Hematopoietic multipotent progenitor cell treated with erythropoietin and hydrocortisone succinate and interleukin-3 and kit ligand, for 15 days (in vitro differentiated cells): ENCODE results near the gene SULF2.

Experiments
- DNase-seq: peaks from one replicate; pipeline ENCODE4 v3.0.0-alpha.2; 2015; ENCODE audit warnings: low spot score

The SULF2 gene

DNA sequence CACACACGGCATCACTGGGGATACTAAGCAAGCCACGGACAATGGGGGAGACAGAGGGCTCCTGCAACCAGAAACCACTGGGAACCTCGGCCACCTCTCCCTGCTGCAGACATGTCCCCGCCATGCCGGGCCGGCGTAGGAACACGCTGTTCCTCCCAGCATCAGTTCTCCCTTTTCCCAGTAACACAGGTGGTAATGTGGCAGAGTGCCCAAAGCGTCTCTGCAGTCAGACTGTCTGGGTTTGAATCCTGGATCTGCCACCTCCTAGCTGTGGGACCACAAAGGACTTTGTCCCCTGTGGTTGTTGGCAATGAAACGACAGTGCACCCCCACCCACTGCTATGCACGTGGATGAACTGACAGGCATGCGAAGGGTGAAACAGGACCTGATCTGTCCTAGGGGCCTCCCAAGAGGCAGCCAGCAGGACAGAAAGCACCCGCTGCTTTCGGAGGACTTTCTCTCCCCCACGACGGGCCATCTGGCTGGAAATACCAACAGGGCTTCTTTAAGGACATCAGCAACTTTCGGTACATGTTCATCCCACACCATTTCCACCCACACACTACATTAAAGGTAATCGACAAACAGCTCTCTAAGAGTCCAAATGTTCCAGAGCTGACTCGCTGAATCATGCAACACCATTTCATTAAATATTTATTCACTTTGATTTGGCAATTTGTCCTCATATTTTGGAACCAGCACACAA lies 74.1 kb downstream of the SULF2 start:
- DNase-seq = no peak

DNA sequence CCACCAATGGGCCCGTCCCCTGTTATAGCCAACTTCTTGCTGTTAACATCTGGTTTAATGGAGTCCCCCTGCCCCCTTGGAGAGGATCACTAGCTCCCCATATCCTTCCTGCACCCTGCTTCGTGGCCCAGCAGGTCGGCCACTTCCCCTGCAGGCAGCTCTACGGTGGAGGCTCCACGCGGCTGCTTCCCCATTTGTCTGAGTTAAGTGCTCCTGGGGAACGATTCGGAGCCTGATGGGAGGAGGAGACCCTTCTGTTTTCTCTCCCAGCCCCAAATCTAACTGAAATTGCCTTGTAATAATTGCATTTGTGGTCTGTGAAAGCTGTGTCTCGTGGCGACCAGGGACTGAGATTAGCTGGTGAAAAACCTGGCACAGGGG lies 74.6 kb downstream of the SULF2 start:
- no peak for DNase-seq

DNA sequence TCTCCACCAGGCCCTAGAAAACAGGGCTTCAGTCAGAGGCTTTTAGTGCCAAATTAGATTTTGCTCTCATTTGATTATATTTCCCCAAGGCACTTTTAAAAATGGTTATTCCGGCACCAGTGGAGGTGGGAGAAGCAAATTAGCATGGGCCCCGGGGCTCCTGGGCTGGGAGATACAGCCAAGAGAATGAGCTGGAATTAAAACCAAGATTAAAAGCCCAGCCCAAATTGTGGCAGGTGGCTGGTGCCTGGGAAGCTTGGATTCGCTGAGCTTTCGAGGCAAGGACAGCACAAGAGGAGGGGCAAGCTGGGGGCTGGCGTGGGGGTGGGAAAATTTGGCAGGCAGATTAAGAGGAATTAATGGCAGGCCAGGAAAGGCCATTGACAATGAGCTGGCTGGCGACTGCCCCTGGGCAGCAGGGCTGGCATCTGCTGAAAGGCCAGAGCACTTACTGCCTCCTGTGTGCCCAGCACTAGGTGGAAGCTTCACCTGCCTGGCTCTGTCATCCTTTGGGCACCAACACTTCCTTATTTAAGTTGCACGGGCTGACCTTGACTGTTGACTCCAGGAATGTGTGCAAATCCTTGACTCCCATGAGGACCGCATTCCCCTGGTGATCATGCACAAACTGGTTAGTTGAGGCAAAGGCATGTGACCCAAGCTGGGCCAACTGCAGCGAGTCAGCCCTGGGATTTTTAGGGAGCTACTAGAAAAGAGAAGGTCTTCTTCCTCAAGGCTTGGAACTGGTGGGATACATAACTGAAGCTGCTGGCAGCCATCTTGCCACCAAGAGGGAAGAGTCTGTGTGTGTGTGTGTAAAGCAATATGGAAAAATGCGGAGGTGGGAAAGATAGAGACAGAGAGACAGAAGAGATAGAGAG lies 76.1 kb downstream of the SULF2 start:
- DNase-seq = no peak

DNA sequence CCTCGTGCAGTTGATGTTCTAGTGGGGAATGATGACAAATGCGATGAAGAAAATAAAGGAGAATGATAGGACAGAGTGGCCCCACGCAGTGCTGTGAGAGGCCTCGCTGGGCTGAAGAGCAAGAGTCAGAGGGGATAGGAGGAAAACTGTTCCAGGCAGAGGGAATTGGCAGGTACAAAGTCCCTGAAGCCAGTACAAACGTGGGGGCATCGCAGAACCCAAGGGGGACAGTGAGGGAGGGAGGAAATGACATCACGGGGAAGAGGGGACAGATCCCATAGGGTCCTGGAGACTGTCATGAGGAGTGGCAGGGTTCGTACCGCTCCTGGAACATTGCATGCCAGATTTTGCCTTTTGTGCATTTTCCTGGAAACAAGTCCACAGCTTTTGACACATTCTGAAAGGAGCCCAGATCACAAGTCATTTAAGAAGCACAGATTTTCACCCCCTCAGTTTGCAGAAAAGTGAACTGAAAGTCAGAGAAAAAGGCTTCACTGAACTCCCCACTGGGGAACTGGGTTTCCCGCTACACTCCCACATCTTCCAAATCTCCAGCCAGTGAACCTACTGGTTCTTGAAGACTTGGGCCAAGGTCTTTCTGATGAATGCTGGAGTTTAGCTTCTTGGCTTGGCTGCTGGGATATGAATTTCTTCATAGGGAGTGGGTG lies 77.0 kb downstream of the SULF2 start:
- DNase-seq = no peak

DNA sequence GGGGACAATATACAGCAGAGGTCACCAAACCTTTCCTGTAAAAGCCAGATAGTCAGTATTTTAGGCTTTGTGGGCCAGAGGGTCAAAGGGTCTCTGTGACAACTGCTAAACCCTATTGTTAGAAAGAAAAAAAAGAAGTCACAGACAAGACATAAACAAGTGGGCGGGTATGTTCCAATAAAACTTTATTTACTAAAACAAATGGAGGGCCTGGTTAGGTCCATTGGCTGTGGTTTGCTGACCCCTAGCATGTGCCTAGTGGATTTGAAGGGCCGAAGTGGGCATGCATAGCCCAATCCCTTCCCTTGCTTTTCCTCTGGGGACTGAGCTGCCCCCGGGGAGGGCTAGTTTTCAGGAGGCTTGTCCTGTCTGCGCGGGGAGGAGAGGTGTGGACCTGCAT lies 78.9 kb downstream of the SULF2 start:
- DNase-seq = no peak

DNA sequence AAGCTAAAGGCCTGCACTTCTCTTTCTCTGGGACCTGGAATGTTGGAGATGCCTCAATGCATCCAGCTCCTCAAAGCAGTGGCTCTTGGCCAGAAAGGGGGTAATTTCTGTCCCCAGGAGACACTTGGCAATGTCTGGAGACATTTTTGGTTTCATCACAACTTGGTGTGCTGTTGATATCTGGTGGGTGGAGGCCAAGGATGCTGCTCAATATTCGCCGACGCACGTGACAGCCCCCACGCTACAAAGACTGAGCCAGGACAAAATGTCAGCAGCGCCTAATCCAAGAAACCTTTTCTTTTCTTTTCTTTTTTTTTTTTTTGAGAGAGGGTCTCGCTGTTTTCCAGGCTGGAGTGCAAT lies 79.8 kb downstream of the SULF2 start:
- DNase-seq = no peak

DNA sequence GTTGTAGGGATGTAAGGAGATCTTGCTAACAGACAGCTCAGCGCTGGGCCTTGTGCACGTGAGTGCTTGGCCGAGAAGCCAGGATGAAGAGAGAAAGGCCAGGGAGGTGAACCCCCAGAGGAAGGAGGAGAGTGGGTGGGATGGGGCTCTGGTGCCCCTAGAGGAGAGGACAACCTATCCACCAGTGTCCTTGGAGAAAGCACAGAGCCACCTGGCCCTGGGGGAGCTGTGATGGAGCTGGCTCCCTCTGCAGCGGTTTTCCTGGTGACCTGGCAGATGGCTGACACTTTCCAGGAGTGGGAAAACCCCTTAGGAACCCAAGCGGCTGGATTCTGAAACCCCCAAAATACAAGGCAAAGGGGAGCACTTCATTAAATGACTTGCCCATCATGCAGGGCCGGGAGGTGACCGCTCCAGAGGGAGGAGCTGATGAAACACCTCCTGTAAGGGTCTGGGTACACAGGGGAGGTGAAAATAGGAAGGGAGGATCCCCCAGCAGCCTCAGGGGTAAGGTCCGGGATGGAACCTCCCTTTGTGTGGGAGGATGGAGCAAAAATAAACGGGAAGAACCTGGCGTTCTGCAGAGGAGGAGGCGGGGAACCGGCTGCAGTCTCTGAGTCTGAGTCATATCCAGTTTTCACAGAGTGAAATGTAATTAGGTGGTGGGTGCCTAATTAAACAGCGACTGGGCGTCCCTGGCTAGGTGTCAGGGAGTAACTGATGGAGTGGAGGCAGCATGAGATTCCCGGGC lies 80.4 kb downstream of the SULF2 start:
- no peak for DNase-seq

DNA sequence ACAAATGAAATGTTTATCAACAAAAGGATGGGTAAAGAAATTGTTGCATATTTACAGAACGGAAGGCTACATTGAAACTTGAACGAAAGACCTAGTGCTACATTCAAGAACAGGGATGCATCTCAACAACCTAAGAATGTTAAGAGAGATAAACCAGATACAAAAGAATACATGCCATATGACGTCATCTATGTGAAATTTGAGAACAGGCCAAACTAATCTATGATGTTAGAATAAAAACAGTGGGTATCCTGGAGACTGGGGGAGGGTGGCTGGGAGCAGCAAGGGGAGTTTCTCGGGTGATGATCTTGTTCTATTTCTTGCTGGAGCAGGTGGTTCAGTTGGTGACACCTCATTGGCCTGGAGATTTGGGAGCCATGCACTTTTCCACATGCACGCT lies 81.5 kb downstream of the SULF2 start:
- DNase-seq = no peak

DNA sequence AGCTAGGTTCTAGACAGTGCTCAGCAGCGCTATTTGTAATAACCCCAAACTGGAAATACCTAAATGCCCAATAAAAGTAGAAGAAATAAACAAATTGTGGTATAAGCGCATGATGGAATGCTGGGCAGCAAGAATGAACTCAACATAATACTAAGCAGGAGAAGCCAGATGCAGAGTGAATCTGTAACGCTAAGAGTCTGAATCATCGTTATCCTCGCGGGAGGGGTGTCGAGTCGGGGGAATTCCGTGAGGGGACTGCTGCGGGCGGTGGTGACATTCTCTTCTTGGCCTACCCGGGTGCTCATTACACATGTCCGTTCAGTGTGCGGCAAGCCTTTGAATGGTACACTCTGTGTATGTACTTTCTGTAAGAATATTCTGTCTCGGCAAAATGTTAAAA lies 83.7 kb downstream of the SULF2 start:
- DNase-seq = no peak

DNA sequence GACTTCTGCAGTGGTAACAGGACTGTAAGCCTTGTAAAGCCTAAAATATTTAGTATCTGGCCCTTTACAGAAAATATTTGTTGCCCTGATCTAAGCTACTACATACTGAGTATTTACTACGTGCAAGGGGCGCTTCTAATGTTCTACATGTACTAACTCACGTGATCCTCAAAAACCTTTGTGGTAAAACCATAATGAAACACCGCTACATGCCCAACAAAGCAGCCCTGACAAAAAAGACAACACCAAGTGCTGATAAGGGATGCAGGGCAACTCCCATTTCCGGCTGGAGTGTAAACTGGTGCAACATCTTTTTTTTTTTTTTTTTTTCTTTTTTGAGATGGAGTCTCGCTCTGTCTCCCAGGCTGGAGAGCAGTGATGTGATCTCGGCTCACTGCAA lies 85.0 kb downstream of the SULF2 start:
- no peak for DNase-seq

DNA sequence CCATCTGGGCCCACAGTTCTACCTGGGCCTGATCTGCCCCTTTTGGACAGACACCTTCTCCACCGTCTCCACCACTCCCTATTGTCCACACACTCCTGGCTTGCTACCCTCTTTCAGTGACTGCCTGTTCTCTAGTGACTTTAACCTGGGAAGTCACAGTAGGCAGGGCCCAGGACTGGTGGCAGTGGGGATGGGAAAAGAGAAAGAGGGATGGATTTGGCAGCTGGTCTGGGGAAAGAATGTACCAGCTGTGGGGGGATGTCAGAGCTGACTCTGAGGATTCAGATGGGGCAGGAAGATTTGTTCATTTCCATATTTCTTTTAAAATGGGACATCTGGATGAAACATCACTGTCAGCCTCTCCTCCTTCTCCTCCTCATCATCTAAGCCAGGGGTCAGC lies 85.5 kb downstream of the SULF2 start:
- DNase-seq = no peak

DNA sequence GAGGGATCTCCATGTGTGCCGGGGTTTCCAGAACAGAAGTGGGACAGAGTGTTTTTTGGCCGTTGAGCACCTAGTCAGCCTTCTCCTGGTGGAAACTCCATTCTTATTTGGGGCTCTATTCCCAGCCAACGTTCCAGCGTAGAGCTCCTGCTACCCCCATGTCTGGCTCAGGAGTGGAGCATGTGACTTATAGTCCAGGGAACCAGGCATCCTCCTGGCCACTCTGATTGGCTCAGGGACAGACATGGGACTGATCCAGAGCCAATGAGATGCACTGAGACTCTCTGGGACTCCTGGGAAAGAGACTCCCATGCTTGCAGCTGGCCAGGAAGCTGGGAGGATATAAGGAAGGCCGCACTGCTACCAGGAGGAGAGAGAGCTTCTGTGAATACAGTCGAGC lies 87.1 kb downstream of the SULF2 start:
- DNase-seq = no peak

DNA sequence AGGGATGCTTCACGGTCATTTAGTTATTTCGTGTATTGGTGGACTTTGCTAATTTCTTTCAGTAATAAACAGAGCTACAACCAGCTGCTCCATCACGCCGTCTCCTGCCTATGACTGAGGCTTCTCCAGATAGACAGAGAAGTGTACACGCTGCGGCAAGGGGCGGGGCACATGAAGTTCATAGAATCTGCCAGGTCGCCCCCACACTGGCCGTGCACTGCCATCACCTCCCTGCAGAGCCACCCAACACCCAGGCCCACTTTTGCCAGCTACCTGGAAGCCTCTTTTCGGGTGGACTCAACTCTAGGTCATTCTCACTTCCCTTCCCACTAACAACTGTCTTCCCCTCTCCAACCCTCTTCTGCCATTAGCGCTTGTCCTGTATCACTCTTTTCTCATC lies 88.4 kb downstream of the SULF2 start:
- no peak for DNase-seq

DNA sequence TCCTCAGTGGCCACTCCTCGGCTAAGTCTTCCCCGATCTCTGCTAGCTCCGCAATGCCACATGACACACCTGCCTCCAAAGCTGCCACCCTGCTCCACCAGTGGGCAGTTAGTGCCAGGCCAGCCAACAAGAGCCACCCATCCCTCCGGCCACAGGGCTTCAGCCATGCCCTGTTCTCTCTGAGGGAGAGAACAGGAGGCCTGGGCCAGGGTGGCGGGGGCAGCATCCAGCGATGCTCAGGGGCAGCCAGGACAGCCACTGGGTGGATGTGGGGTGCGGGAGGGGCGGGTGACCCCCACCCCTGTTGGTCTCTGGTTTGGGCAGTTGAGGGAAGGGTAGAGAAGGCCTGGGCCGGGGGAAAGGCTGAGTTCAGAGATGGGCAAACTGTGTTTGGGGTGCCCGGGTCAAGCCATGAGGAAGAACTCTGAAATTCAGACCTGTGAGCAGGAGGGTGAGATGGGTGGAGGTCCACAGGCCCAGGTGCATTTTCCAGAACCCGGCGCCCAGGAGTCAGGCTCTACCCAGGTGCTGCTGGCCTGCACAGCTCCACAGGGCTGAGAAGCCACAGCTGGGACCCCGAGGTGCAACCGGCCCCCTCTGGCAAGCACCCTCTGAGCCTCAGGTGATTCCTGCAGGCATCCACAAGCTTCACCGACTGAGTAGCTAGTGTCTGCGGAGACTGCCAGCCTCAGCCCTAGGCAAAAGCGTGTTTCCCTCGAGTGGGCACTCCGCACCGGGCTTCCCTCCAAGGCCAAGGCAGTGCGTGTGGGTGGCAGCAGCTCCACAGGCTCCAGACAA lies 91.1 kb downstream of the SULF2 start:
- no peak for DNase-seq

DNA sequence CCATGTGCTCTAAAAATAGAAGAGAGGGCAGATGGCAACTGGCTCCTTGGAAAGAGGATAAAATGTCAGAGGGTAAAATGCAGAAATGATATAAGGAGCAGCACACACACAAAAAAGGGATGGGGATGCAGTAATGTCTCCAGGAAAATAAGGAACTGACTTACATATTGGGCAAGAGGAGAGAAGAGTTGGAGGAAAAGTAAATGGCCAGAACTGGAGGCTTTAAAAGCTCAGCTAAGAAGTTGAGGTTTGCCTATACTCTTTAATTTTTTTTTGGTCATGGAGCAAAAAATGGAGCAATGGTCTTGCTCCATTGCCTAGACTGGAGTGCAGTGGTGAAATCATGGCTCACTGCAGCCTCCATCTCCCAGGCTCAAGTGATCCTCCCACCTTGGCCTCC lies 93.7 kb downstream of the SULF2 start:
- DNase-seq = no peak

DNA sequence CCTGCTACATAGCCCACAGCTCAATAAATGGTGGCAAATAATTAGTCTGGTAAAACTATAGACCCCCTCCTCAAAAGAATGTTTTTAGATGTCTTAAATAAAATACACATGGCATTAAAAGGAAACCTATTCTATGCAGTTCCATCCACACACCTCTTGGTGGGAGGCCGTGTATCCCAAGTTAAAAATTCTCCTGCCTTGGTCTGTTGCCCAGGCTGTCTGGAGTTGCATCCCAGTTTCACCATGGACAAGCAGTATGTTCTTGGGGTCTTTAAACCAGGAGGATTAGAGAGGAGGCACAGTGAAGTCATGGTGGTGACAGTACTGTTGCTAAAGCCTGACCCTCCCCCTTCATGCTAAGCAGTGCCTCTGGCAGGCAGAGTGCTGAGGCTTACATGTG lies 95.5 kb downstream of the SULF2 start:
- no peak for DNase-seq

DNA sequence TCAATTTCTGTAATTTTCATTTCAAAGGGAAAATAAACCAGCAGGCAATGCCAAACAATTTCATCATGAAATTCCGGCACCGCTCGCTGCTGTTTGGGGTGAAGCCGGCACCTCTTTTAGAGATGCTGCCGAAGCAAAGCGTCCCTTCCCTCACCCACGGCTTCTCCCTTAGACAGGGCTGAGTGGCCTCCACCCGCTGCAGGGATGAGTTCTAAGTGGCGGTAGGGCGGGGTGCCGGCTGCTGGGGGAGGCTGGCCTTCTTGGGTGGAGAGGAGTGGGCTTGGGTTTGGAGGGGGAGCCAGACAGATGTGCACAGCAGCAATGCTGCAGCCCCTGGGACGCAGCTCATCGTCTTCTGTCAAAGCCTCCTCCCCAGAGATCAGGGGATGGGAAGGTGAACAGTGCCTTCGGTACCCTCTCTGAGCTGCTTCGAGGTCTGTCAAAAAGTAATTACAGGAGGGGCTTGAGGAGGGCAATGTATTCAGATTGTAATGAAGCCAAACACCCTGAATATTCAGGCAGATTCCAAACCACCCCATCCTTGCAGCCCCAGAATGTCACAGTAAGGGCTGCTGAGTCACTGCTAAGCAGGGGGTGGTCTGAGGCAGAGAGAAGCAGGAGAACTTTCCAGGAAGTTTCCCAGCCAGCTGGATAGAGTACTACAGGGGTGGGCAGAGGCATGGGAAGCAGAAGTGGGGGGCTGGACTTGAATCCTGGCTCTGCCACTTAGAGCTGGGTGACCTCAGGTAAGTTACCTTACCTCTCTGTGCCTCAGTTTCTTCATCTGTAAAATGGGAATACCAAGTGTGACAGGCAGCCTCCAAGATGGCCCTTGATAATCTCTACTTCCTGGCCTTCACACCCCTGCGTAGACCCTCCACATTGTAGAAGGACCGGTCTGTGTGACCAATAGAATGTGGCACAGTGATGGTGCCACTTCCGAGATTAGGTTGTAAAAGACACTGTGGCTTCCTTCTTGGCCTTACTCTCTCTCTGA lies 96.6 kb downstream of the SULF2 start:
- DNase-seq = no peak

DNA sequence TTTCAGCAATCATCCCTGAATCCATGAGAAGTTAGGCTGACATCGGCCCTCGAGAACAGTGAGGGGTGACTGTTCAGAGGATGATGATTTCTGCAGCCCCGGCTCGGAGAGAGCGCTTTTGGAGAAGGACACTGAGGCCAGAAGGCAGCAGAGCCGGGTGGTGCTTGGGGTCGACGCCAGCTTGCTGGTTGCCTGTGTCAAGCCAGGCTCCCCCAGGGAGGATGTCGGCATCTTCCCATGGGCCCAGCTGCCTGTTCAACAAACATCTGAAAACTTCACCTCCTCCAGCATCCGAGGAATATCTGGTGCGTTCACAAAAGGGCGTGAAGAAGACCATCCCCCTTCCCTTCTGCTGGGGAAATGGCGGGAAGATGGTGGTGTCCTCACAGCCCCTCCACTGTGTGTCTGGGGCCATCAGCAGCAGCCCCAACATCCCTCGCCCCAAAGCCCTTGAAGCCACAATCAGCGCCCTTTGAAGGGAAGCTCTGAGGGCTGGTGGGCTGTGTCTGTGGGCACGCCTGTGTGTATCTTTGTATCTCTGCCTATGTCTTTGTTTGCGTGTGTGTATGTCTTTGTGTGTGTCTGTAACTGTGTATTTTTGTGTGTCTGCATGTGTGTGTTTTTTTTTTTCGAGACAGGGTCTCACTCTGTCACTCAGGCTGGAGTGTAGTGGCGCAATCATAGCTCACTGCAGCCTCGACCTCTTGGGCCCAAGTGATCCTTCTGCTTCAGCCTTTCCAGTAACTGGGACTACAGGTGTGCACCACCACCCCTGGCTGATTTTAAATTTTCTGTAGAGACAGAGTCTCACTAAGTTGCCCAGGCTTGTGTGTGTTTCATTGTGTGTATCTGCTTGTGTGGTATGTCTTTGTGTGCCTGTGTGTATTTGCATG lies 97.9 kb downstream of the SULF2 start:
- DNase-seq = no peak

DNA sequence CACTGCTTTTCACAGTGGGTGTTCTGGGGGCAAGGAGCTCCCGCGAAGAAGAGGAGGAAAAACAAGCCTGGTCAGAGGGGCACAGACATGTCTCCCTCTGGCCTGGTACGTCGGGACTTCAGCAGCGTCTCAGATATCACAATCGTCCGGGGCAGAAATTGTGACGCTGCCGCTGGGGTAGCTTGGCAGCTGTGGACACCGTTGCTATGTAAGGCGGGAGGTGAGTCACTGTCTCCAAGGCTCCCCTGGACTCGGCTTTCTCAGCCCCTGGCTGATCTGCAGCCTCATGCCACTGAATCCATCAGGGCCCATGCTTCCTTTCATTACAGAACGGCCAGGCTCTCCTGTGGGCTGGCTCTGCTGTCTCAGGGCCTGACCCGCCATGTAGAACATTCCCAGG lies 98.7 kb downstream of the SULF2 start:
- no peak for DNase-seq
